ENCODE data around the gene SECTM1.

DNA sequence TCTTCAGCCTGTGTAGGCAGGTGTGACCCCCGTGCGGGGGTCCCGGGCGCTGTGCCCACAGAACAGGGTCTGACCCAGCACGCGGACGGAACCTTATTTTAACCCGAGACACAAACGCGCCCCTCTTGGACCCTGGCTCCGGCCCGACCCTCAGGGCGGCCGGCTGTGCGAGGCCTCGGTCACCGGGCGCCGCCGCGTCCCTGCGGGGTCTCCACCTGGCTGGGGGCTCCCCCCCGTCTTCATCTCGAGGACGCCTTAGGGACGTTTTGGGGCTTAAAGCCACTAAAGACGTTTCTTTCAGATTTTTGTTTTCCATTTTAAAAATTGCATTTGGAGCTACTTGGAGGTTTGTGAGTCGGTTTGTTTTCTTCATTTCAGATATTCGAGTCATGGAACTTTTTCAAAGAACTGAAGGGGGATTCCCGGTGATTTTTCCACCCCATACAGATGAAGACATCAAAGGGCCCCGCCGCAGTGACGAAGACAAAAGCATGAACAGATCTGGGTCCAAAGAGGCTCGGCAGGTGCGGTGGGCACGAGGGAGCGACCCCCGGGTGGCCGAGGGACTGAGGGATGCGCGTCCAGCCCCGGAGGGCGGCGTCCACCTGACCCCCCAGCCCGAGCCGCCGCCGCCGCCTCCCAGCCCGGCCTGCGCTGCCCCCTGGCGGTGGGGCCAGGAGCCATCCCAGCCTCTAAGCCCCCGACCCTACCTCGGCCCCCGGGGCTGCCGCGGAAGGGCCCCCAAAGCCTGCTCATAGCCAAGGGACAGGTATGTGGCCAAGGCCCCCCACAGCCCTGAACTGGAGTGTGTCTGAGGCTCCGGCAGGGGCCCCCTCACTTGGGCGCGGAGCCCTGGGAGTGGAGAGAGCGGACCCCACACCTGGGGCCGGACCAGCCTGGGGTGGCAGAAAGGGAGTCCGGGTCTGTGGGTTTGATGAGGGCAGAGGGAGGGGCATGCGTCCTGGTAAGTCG is 12.3 kb downstream of the SECTM1 start:
- TF ChIP-seq MAX (IDR thresholded peaks at IDR 0.05), result no peak
- TF ChIP-seq ZBTB7A (IDR thresholded peaks at IDR 0.05; ENCODE audit: low read depth), result peak; percentile 87
- TF ChIP-seq TCF12 (IDR thresholded peaks at IDR 0.05; ENCODE audit: low read depth), result no peak
- 0 out of 2 replicates have a peak, but pooled peaks have one; percentile 14 for TF ChIP-seq EP300 (IDR thresholded peaks at IDR 0.05; ENCODE audit: borderline replicate concordance)
- TF ChIP-seq NFIC (IDR thresholded peaks at IDR 0.05), result no peak
- no peak for TF ChIP-seq CEBPB (IDR thresholded peaks at IDR 0.05)
